ENCODE results near the gene CBARP.

Gene CBARP

GRCh38 chr19:1237754-1238368, at the start of gene CBARP:
Gene CBARP, minus strand, starts transcription at chr19:1238005. Its CDS starts 1,905 bp downstream, at chr19:1236100.
- ChIA-PET CTCF (interaction anchor here (1.2 to 9.8 kb wide), 4 partner anchors 17 to 124 kb away, joined by 4 to 491 read pairs (median 5); partner anchors contain the start of gene CIRBP), POLR2A (no interaction called here)
- TF ChIP-seq, protein P1, sequence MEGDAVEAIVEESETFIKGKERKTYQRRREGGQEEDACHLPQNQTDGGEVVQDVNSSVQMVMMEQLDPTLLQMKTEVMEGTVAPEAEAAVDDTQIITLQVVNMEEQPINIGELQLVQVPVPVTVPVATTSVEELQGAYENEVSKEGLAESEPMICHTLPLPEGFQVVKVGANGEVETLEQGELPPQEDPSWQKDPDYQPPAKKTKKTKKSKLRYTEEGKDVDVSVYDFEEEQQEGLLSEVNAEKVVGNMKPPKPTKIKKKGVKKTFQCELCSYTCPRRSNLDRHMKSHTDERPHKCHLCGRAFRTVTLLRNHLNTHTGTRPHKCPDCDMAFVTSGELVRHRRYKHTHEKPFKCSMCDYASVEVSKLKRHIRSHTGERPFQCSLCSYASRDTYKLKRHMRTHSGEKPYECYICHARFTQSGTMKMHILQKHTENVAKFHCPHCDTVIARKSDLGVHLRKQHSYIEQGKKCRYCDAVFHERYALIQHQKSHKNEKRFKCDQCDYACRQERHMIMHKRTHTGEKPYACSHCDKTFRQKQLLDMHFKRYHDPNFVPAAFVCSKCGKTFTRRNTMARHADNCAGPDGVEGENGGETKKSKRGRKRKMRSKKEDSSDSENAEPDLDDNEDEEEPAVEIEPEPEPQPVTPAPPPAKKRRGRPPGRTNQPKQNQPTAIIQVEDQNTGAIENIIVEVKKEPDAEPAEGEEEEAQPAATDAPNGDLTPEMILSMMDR (IDR thresholded peaks at IDR 0.05; ENCODE audit: control extremely low read depth, extremely low read depth, low read depth, missing control alignments) = no peak
- DNase-seq (ENCODE audit: extremely low spot score) = peak; percentile 55

DNA sequence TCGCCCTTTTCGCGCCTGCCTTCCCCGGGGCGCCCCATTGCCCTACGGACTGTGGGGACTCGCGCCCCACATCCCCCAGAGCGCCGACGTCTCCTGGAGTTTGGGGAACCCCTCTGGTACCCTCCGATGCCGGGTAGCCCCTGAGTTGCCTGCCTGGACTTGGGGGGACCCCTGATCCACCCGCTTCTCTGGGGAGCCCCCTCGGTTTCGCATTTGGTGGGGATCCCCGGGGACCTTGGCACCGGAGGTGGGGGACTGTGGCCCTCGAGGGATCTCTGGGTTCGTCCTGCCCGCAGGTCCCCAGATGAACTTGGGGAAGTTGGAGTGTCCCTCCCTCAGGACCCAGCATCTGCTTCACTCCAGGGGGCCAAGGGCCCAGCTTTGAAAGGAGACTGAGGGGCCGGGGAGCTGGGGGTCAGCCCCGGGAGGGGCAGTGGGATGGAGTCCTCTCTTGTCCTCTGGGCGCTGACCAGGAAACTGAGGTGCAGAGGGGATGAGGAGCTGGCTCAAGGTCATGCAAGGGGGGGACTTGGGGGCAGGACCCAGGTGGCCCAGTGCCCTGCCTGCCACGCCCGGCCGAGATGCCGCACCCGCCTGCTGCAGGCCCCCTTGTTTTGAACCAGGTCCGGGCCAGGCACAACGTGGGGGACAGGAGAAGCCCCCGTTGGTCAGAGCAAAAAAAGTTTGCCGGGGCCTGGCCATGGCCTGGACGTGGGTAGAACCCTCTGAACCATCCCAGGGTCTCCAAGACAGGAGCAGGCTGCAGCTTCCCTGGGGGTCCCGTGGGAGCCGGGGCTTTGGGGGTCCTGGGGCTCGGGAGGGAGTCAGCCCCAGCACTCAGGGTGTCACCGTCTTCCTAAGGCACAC, 48.9 kb upstream of the CBARP start:
- CTCF ChIA-PET = interaction anchor here (0.9 kb wide), 1 partner anchor 42 kb away, joined by 3 read pairs; no protein-coding TSS in a partner anchor
- TF ChIP-seq, protein P1 (IDR thresholded peaks at IDR 0.05; ENCODE audit: control extremely low read depth, extremely low read depth, low read depth, missing control alignments) = no peak
- no peak for DNase-seq (ENCODE audit: extremely low spot score)
- POLR2A ChIA-PET = no interaction called here

- ChIA-PET POLR2A (no interaction called here), CTCF (no interaction called here)
- TF ChIP-seq, protein P1 (IDR thresholded peaks at IDR 0.05; ENCODE audit: control extremely low read depth, extremely low read depth, low read depth, missing control alignments) = no peak
- DNase-seq (ENCODE audit: extremely low spot score) = no peak
Observed at GRCh38 chr19:1285737-1286360, 48.0 kb upstream of the CBARP start, which contains the start of gene EFNA2. Gene EFNA2, plus strand, starts transcription at chr19:1285873. Its CDS starts 296 bp downstream, at chr19:1286169.

- CTCF ChIA-PET = interaction anchor here (1.4 kb wide), 1 partner anchor 87 kb away, joined by 9 read pairs; no protein-coding TSS in a partner anchor
- DNase-seq (ENCODE audit: extremely low spot score) = no peak
- POLR2A ChIA-PET = interaction anchor here (0.7 kb wide), 1 partner anchor 16 kb away, joined by 3 read pairs; the partner anchor contains the start of gene CIRBP
- TF ChIP-seq, protein P1 (IDR thresholded peaks at IDR 0.05; ENCODE audit: control extremely low read depth, extremely low read depth, low read depth, missing control alignments) = no peak
Observed at GRCh38 chr19:1284979-1285736, 47.4 kb upstream of the CBARP start.

- CTCF ChIA-PET = interaction anchor here (0.9 to 1.4 kb wide), 3 partner anchors 18 to 88 kb away, joined by 3 to 9 read pairs (median 4); a partner anchor contains a TSS
- POLR2A ChIA-PET = interaction anchor here (0.7 to 0.9 kb wide), 2 partner anchors 9 to 15 kb away, joined by 3 to 4 read pairs; partner anchors contain the start of genes CIRBP and FAM174C
Observed at GRCh38 chr19:1284293-1284978, 46.6 kb upstream of the CBARP start.

More at GRCh38 chr19:1284293-1284978, 46.6 kb upstream of the CBARP start:
- TF ChIP-seq, protein P1 (IDR thresholded peaks at IDR 0.05; ENCODE audit: control extremely low read depth, extremely low read depth, low read depth, missing control alignments) = no peak
- DNase-seq (ENCODE audit: extremely low spot score) = no peak
